H1 (cell line): ENCODE measurements around the gene YIPF1. TPM values are rescaled to one million over a fixed set of nuclear protein-coding genes. Genes with fewer than 3 reads are reported as not detected.

Source experiments
- CTCF ChIA-PET: fragments of 300-600 bp; sonication (Branson Sonifier 250); formaldehyde crosslinking; loops from one replicate; lab custom pipeline; 2021; ENCODE audit not compliant: partially characterized antibody; lab: Charles Lee
- POLR2A ChIA-PET: fragments of 300-600 bp; sonication (Branson Sonifier 250); formaldehyde crosslinking; loops from one replicate; lab custom pipeline; 2021; ENCODE audit warnings: inconsistent platforms; ENCODE audit not compliant: partially characterized antibody; lab: Charles Lee
- DNase-seq, 2 experiments: peaks; one replicate each; pipeline versions ENCODE4 v3.0.0 to v3.0.0-alpha.2; 2010 to 2022; ENCODE audit warnings: low spot score in 2 of 2, low read depth in 1 of 2, mixed read lengths in 1 of 2
- FAIRE-seq: peaks from 2 replicates; lab custom pipeline; 2011; peaks lifted over from hg19 to GRCh38; lab: Jason Lieb, UNC
- H2AFZ ChIP-seq: 2 replicates; pipeline ENCODE4 v1.8.1; 2012; ENCODE audit warnings: low read length, inconsistent platforms
- H2AK5ac ChIP-seq: 2 replicates; pipeline ENCODE4 v1.6.1; 2013; ENCODE audit warnings: low read depth, low read length
- H2BK120ac ChIP-seq: replicated peaks from 2 replicates; pipeline ENCODE3; 2013; ENCODE audit warnings: low read depth, low read length, inconsistent platforms
- H2BK12ac ChIP-seq: 2 replicates; pipeline ENCODE4 v1.6.1; 2013; ENCODE audit warnings: low read depth, low read length
- H2BK15ac ChIP-seq: 2 replicates; pipeline ENCODE4 v1.6.1; 2013; ENCODE audit warnings: low read length
- H2BK20ac ChIP-seq: 2 replicates; pipeline ENCODE4 v1.6.1; 2013; ENCODE audit warnings: low read length
- H2BK5ac ChIP-seq: 2 replicates; pipeline ENCODE4 v1.6.1; 2013; ENCODE audit warnings: low read depth, low read length
- H3K14ac ChIP-seq: 2 replicates; pipeline ENCODE4 v1.6.1; 2013; ENCODE audit warnings: inconsistent platforms; ENCODE audit not compliant: insufficient read length
- H3K18ac ChIP-seq: 2 replicates; pipeline ENCODE4 v1.6.1; 2013; ENCODE audit warnings: low read length; ENCODE audit errors: extremely low read depth
- H3K23ac ChIP-seq: 2 replicates; pipeline ENCODE4 v1.6.1; 2013; ENCODE audit warnings: inconsistent platforms; ENCODE audit not compliant: insufficient read length
- H3K23me2 ChIP-seq: 2 replicates; pipeline ENCODE4 v1.6.1; 2013; ENCODE audit warnings: low read depth, low read length
- H3K27ac ChIP-seq: 2 replicates; pipeline ENCODE4 v1.6.1; 2011; ENCODE audit warnings: low read depth, low read length, inconsistent platforms
- H3K27me3 ChIP-seq, 4 experiments: replicated peaks in 1 of 4; 1 replicate in 1 of 4; 2 replicates in 3 of 4; pipeline versions ENCODE4 v1.6.1 to v1.8.1; 2011 to 2013; ENCODE audit warnings: low read length in 3 of 4, mild to moderate bottlenecking in 3 of 4, inconsistent platforms in 2 of 4, mixed read lengths in 2 of 4, moderate library complexity in 1 of 4; ENCODE audit not compliant: control insufficient read depth in 3 of 4, insufficient read depth in 3 of 4; ENCODE audit errors: extremely low read depth in 1 of 4
- H3K36me3 ChIP-seq, 4 experiments: 2 replicates each; pipeline versions ENCODE4 v1.6.1 to v1.8.1; 2011 to 2013; ENCODE audit warnings: mild to moderate bottlenecking in 4 of 4, low read length in 3 of 4, moderate library complexity in 2 of 4, control low read depth in 1 of 4, inconsistent platforms in 1 of 4; ENCODE audit not compliant: insufficient read depth in 4 of 4, control insufficient read depth in 2 of 4
- H3K4ac ChIP-seq: replicated peaks from 2 replicates; pipeline ENCODE3; 2013; ENCODE audit warnings: low read length, low read depth, mixed read lengths, inconsistent platforms; ENCODE audit not compliant: insufficient read length
- H3K4me1 ChIP-seq, 4 experiments: replicated peaks in 1 of 4; 1 replicate in 1 of 4; 2 replicates in 3 of 4; pipeline versions ENCODE4 v1.6.1 to v1.8.1; 2011 to 2013; ENCODE audit warnings: low read length in 3 of 4, inconsistent platforms in 2 of 4, mixed read lengths in 1 of 4; ENCODE audit not compliant: insufficient read depth in 4 of 4, control insufficient read depth in 3 of 4
- H3K4me2 ChIP-seq, 2 experiments: 2 replicates each; pipeline versions ENCODE4 v1.6.1 to v1.8.1; 2011 to 2013; ENCODE audit warnings: low read depth in 2 of 2, low read length in 2 of 2, control low read depth in 1 of 2, inconsistent platforms in 1 of 2, mild to moderate bottlenecking in 1 of 2; ENCODE audit not compliant: insufficient read depth in 1 of 2
- H3K4me3 ChIP-seq, 4 experiments: fragments of 200-600, 300-600 bp in 1 of 4; sonication (generic), shearing (Covaris generic), sonication (Bioruptor Twin) in 1 of 4; 2 replicates each; pipeline versions ENCODE4 v1.5.1 to v1.8.1; 2011 to 2016; ENCODE audit warnings: low read length in 4 of 4, low read depth in 3 of 4, control low read depth in 2 of 4, inconsistent platforms in 2 of 4, mild to moderate bottlenecking in 2 of 4, mixed read lengths in 1 of 4, moderate library complexity in 1 of 4; ENCODE audit not compliant: insufficient read depth in 2 of 4; ENCODE audit errors: extremely low read depth in 1 of 4
- H3K56ac ChIP-seq: replicated peaks from 2 replicates; pipeline ENCODE3; 2013; ENCODE audit warnings: low read depth, mild to moderate bottlenecking, mixed read lengths, low read length, inconsistent platforms; ENCODE audit not compliant: insufficient read length
- H3K79me1 ChIP-seq: 2 replicates; pipeline ENCODE4 v1.6.1; 2013; ENCODE audit warnings: low read depth, low read length, control low read depth
- H3K79me2 ChIP-seq, 2 experiments: 2 replicates each; pipeline versions ENCODE4 v1.6.1 to v1.8.1; 2012 to 2013; ENCODE audit warnings: low read length in 2 of 2, mild to moderate bottlenecking in 2 of 2, inconsistent platforms in 1 of 2; ENCODE audit not compliant: insufficient read depth in 2 of 2, control insufficient read depth in 1 of 2
- H3K9ac ChIP-seq, 4 experiments: replicated peaks in 1 of 4; 1 replicate in 1 of 4; 2 replicates in 3 of 4; pipeline versions ENCODE4 v1.6.1 to v1.8.1; 2011 to 2013; ENCODE audit warnings: low read depth in 3 of 4, low read length in 3 of 4, control low read depth in 2 of 4, mild to moderate bottlenecking in 2 of 4, moderate library complexity in 2 of 4, inconsistent platforms in 1 of 4; ENCODE audit errors: extremely low read depth in 1 of 4
- H3K9me3 ChIP-seq, 2 experiments: 2 replicates each; pipeline versions ENCODE4 v1.6.1 to v1.8.1; 2012 to 2013; ENCODE audit warnings: mild to moderate bottlenecking in 2 of 2, moderate library complexity in 2 of 2, control low read depth in 1 of 2, inconsistent platforms in 1 of 2, low read depth in 1 of 2, low read length in 1 of 2, mixed read lengths in 1 of 2; ENCODE audit not compliant: insufficient read depth in 2 of 2
- H4K20me1 ChIP-seq, 2 experiments: replicated peaks in 1 of 2; 2 replicates each; pipeline versions ENCODE3 to v1.8.1; 2011 to 2013; ENCODE audit warnings: inconsistent platforms in 2 of 2, low read length in 2 of 2, mild to moderate bottlenecking in 1 of 2; ENCODE audit not compliant: insufficient read depth in 2 of 2, control insufficient read depth in 1 of 2
- H4K5ac ChIP-seq: 2 replicates; pipeline ENCODE4 v1.6.1; 2013; ENCODE audit warnings: low read length, low read depth, mixed read lengths, inconsistent platforms; ENCODE audit not compliant: insufficient read length
- H4K8ac ChIP-seq: 2 replicates; pipeline ENCODE4 v1.8.0; 2013; ENCODE audit warnings: mild to moderate bottlenecking, moderate library complexity, low read length, inconsistent platforms; ENCODE audit not compliant: insufficient read depth; ENCODE audit errors: extremely low read depth
- H4K91ac ChIP-seq: replicated peaks from 2 replicates; pipeline ENCODE3; 2013; ENCODE audit warnings: low read length, mixed read lengths, inconsistent platforms; ENCODE audit not compliant: insufficient read length
- GTF2F1 ChIP-seq: IDR thresholded peaks from 2 replicates; pipeline ENCODE4 v1.6.1; 2012; ENCODE audit warnings: low read depth, low read length, improper control_type of control experiment, borderline replicate concordance
- KDM5A ChIP-seq: fragments of 200-600 bp; IDR thresholded peaks from 2 replicates; pipeline ENCODE4 v1.7.1; 2012; ENCODE audit warnings: mild to moderate bottlenecking, low read length, inconsistent platforms, mixed read lengths
- NANOG ChIP-seq: IDR thresholded peaks from 2 replicates; pipeline ENCODE4 v1.6.1; 2011; ENCODE audit warnings: low read length, low read depth, mild to moderate bottlenecking, inconsistent platforms; ENCODE audit not compliant: insufficient read depth, poor library complexity, severe bottlenecking
- SP1 ChIP-seq: IDR thresholded peaks from 2 replicates; pipeline ENCODE4 v1.6.1; 2011; ENCODE audit warnings: low read depth, low read length
- SRF ChIP-seq: IDR thresholded peaks from 2 replicates; pipeline ENCODE4 v1.6.1; 2011; ENCODE audit warnings: mild to moderate bottlenecking, low read depth, low read length, moderate library complexity
- WGBS, 2 experiments: shearing (Covaris generic) in 1 of 2; methylation state at CpG; one replicate each; pipeline versions ENCODE4 v1.1.6 to v1.1.7; 2013 to 2015; ENCODE audit warnings: low lambda C conversion rate in 2 of 2, mixed read lengths in 2 of 2, inconsistent platforms in 1 of 2, low coverage in 1 of 2, missing lambda C conversion rate in 1 of 2; ENCODE audit not compliant: insufficient replicate concordance in 2 of 2, insufficient coverage in 1 of 2, insufficient read length in 1 of 2; ENCODE audit errors: extremely low coverage in 1 of 2, missing lambda C conversion rate in 1 of 2; 5-methylcytosine and 5-hydroxymethylcytosine counted together
- polyA plus RNA-seq, 7 experiments: library from polyadenylated mRNA; depleted of rRNA in 3 of 7; stranded (reverse) in 5 of 7; unstranded in 2 of 7; fragments of >200 nt in 5 of 7; fragments of 200-250 nt in 2 of 7; gene quantifications; 1 replicate in 5 of 7; 2 replicates in 1 of 7; 4 replicates in 1 of 7; pipeline versions ENCODE4 v1.2.1 to v1.2.3, GENCODE V29; 2011 to 2013; ENCODE audit warnings: missing spikeins in 2 of 7, mixed read lengths in 2 of 7
- total RNA-seq: library from RNA; stranded (reverse); fragmentation: NEBNext Ultra II Directional; extraction: Animal tissue kit (Norgen Biotek cat#: 25700); gene quantifications from 2 replicates; pipeline ENCODE4 v1.2.1, GENCODE V29; 2021

YIPF1 gene
- total and polyA plus RNA-seq, 2 of the 8 experiments (the other 6 are each of a cell fraction or from before 2014, with no cell fraction given) = 31.8 to 53.7 TPM

DNA sequence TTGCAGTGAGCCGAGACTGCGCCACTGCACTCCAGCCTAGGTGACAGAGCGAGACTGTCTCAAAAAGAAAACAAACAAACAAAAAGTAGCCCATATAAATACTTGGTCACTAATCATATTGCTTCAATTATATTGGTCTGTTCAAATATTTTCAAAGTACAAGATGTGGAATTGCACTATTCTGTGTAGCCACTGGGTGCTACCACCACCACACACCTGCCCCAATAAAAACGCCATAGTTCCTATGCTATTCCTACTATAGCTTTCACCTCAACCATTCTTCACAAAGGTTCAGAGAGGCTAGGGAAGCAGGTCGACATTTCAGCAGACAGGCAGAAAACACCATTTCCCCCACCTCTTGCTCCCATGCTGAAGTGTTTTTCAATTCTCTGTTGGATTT is 68.2 kb downstream of the YIPF1 start:
- no peaks in the 10 kb centered on the region for H3K9me3 ChIP-seq
- no peaks in the 10 kb centered on the region for H3K4me1 ChIP-seq
- no peak for DNase-seq
- peaks cover 0 to 3% of the 10 kb centered on the region in 2 experiments for H4K20me1 ChIP-seq
- H3K27ac ChIP-seq = no peak overlapping the region
- 96% methylated on average over 5 of the region's 5 CpGs; no CpG with 5 or more reads in 1 of the 2 experiments for WGBS, 2 experiments
- H3K27me3 ChIP-seq = no peaks in the 10 kb centered on the region
- no peak overlapping the region for H2BK20ac ChIP-seq
- no peak overlapping the region for H3K56ac ChIP-seq
- no peak overlapping the region for H4K5ac ChIP-seq
- H3K4me3 ChIP-seq = no peak overlapping the region
- no peak overlapping the region for H4K91ac ChIP-seq
- H3K79me2 ChIP-seq = no peaks in the 10 kb centered on the region
- TF ChIP-seq GTF2F1 = no peak
- TF ChIP-seq NANOG = no peak
- no peak for TF ChIP-seq KDM5A
- no peak for TF ChIP-seq SRF
- no peak for TF ChIP-seq SP1
- peaks cover 5 to 49% (median 30%) of the 10 kb centered on the region in 4 experiments; a peak in 7 of 8 replicates for H3K36me3 ChIP-seq
- no peak overlapping the region for H3K23ac ChIP-seq
- no peak overlapping the region for H2BK12ac ChIP-seq
- H3K4me2 ChIP-seq = no peak overlapping the region
- no peak overlapping the region for H2AK5ac ChIP-seq
- H3K79me1 ChIP-seq = peaks cover 2% of the 10 kb centered on the region; the same call in 1 of the 2 replicates
- H3K9ac ChIP-seq = no peak overlapping the region
- no peak overlapping the region for H2BK15ac ChIP-seq
- H2AFZ ChIP-seq = no peak overlapping the region
- no peaks in the 10 kb centered on the region for H3K23me2 ChIP-seq
- no peak overlapping the region for H3K18ac ChIP-seq
- POLR2A ChIA-PET = interaction anchor here (1.4 to 1.9 kb wide), 2 partner anchors 14 to 27 kb away, joined by 5 read pairs; no protein-coding TSS in a partner anchor
- no peak overlapping the region for H3K4ac ChIP-seq
- H2BK5ac ChIP-seq = no peak overlapping the region
- H3K14ac ChIP-seq = no peak overlapping the region
- CTCF ChIA-PET = interaction anchor here (0.5 to 4.1 kb wide), 2 partner anchors 9 to 11 kb away, joined by 3 to 31 read pairs; no protein-coding TSS in a partner anchor
- no peak overlapping the region for H4K8ac ChIP-seq
- no peak for FAIRE-seq
- no peak overlapping the region for H2BK120ac ChIP-seq
